ENCODE results near the gene ITGA2. TPM values are rescaled to one million over a fixed set of nuclear protein-coding genes. Genes with fewer than 3 reads are reported as not detected.

Gene ITGA2
- total RNA-seq, 1 donor from 2014 or later: 10.6 TPM

- DNase-seq (ENCODE audit: low spot score): no peak
Measured at GRCh38 chr5:53017794-53018391, 28.7 kb downstream of the ITGA2 start.

GRCh38 chr5:53019320-53019719 is 30.2 kb downstream of the ITGA2 start:
- no peak for DNase-seq (ENCODE audit: low spot score)

DNA sequence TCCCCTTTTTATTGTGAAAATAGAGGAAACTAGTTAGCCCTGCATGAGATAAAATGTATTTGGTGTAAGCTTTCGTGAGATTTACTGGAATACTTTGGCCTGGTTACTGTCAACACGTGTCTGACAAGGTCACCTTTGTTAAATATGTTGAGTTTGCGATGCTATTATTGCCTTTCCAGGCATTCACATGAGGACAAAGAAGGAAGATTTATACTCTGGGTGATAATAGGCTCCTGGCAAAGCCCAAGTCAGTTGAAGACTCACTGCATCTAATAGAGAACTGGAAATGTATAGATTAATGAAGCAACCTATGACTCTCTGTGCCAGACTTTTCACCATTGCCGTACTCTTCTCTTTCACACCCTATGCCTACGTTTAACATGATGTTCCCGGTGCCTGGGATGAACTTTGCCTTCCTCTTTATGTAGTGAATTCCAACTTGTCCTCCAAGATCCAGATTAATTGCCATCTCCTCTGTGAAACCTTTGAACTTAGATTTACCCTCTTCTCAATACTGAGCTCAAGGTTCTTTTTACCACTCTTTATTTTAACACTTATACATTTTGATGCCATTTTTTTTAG is 33.9 kb downstream of the ITGA2 start:
- DNase-seq (ENCODE audit: low spot score): no peak

DNA sequence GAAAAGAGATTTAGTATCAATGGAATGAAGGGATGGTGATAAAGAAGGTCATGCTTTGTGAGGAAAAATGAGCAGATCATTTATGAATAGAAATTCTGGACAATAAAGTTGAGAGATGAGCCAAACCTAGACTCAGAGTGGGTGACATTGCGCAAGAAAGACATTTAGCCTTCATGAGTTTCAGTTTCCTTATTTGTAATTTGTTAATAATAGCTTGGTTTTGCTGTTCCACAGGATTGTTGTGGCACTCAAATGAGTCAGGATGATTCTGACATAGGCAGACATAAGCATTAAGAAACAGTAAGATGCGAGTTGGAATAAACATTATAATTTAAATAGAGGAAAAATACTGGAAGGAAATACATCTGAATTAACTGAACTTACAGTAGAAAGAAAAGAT is 34.8 kb downstream of the ITGA2 start:
- no peak for DNase-seq (ENCODE audit: low spot score)

GRCh38 chr5:53024535-53024934 is 35.4 kb downstream of the ITGA2 start:
- DNase-seq (ENCODE audit: low spot score): no peak

- DNase-seq (ENCODE audit: low spot score): no peak
Measured at GRCh38 chr5:53025487-53025886, 36.3 kb downstream of the ITGA2 start.

- no peak for DNase-seq (ENCODE audit: low spot score)
Measured at GRCh38 chr5:53027913-53028312, 38.8 kb downstream of the ITGA2 start.

DNA sequence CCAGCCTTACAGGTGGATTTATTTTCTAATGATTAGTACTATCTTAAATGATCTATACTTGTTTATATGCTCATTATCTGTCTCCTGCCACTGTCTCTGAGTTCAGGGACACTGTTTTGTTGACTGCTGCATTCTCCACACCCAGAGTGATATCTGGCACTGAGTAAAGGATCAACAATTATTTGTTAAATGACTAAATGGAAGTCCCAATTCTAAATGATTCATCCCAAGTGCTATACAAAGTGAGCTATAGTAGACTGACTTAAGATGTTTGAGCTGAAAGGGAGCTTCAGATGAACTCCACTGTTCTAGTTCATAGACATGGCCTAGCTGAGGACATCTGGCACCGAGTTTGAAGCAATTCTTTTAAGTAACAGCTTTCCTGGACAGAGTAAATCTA is 40.5 kb downstream of the ITGA2 start:
- DNase-seq (ENCODE audit: low spot score): no peak

GRCh38 chr5:53030893-53031292 is 41.7 kb downstream of the ITGA2 start:
- no peak for DNase-seq (ENCODE audit: low spot score)

DNA sequence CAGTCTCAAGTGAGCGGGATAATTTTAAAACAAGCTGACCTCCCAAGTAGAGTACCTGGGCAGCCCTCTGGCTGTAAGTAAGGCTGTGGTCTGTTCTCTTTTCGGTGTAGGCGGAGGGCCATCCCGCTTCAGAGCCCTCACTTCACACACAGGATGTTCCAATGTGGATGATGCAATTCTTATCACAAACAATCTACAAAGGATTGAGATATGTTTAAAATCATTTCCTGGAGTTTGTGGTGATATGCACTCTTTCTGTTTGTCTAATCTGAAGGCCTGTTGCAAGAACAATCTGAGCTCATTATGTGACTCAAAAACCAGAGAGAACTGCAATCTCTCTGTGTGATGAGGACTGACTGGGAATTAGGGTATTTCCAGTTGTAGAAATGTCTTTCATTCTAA is 42.5 kb downstream of the ITGA2 start:
- DNase-seq (ENCODE audit: low spot score): no peak

DNA sequence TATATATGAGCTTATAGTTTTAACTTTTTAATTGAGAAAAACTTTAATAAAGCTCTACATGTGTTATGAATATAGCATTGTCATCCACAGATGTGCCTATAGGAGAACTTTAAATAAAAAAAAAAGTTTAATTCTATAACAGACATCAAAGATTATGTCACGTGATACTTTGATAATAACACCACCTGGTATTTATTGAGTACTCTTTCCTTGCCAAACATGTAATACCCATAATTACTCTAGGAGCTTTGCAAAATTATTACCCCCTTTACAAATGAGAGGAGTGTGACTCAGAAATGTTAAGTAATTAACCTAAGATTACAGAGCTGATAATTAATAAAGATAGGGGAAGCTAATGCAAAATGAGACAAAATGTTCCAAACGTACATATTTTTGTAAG is 43.0 kb downstream of the ITGA2 start:
- DNase-seq (ENCODE audit: low spot score): no peak

GRCh38 chr5:53034832-53035231 is 45.7 kb downstream of the ITGA2 start:
- DNase-seq (ENCODE audit: low spot score): no peak

GRCh38 chr5:53035868-53036381 is 46.8 kb downstream of the ITGA2 start:
- DNase-seq (ENCODE audit: low spot score): no peak

- DNase-seq (ENCODE audit: low spot score): peak; percentile 11
Measured at GRCh38 chr5:53037141-53037859, 48.1 kb downstream of the ITGA2 start.

- DNase-seq (ENCODE audit: low spot score): no peak
Measured at GRCh38 chr5:53038196-53038847, 49.2 kb downstream of the ITGA2 start.

- no peak for DNase-seq (ENCODE audit: low spot score)
Measured at GRCh38 chr5:53039855-53040254, 50.7 kb downstream of the ITGA2 start.

- DNase-seq (ENCODE audit: low spot score): no peak
Measured at GRCh38 chr5:53041071-53041692, 52.0 kb downstream of the ITGA2 start.

- no peak for DNase-seq (ENCODE audit: low spot score)
Measured at GRCh38 chr5:53041740-53042139, 52.6 kb downstream of the ITGA2 start.

- no peak for DNase-seq (ENCODE audit: low spot score)
Measured at GRCh38 chr5:53045263-53045662, 56.1 kb downstream of the ITGA2 start.

DNA sequence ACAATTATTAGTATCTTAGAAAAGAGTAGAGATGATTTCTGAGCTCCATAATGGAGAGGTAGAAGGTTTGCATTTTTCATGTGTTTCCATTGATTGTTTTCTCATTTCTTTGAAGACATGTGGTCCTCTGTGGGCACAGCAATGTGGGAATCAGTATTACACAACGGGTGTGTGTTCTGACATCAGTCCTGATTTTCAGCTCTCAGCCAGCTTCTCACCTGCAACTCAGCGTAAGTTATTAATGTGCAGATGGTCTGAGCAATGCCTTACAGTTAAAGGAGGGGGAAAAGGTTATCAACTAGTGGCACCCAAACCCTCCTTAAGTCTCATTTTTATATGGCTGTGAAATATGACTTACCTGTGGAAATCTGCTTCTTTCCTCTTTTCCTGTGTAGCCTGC is 59.1 kb downstream of the ITGA2 start:
- no peak for DNase-seq (ENCODE audit: low spot score)

- no peak for DNase-seq (ENCODE audit: low spot score)
Measured at GRCh38 chr5:53052499-53052898, 63.3 kb downstream of the ITGA2 start.

GRCh38 chr5:53053364-53053763 is 64.2 kb downstream of the ITGA2 start:
- no peak for DNase-seq (ENCODE audit: low spot score)

All from umbilical cord (tissue), 2 donors.